Measurements from ENCODE around the gene GPATCH2L.

GRCh38 chr14:76201162-76201561, 49.4 kb downstream of the GPATCH2L start:
- TF ChIP-seq CTCF (IDR thresholded peaks at IDR 0.05; ENCODE audit: low read depth, low read length, poor library complexity, severe bottlenecking) = no peak
- no peak for TF ChIP-seq EZH2phosphoT487 (IDR thresholded peaks at IDR 0.05; ENCODE audit: borderline replicate concordance, low read length)
